ENCODE measurements around the gene CCDC127.
"Not testable (repeated sequence)": the region's sequence is repeated elsewhere in the genome, so short reads cannot be mapped to it uniquely, and the experiment has no call there.

- TF ChIP-seq ZNF572 (CRISPR knock-in tag; IDR thresholded peaks at IDR 0.05); ZZZ3 (CRISPR knock-in tag; IDR thresholded peaks at IDR 0.05; ENCODE audit: borderline replicate concordance); DMAP1 (CRISPR knock-in tag; IDR thresholded peaks at IDR 0.05); CHD4 (IDR thresholded peaks at IDR 0.05; ENCODE audit: borderline replicate concordance, low read length); NFYB (CRISPR knock-in tag; IDR thresholded peaks at IDR 0.05); ZNF703 (CRISPR knock-in tag; IDR thresholded peaks at IDR 0.05; ENCODE audit: borderline replicate concordance); CTCF (CRISPR knock-in tag; IDR thresholded peaks at IDR 0.05); ZNF75D (CRISPR knock-in tag; IDR thresholded peaks at IDR 0.05; ENCODE audit: borderline replicate concordance); CSRNP2 (CRISPR knock-in tag; conservative IDR thresholded peaks at IDR 0.05; ENCODE audit: low read depth); SOX6 (IDR thresholded peaks at IDR 0.05); SOX6 (CRISPR knock-in tag; IDR thresholded peaks at IDR 0.05); EEA1 (CRISPR knock-in tag; IDR thresholded peaks at IDR 0.05; ENCODE audit: borderline replicate concordance); AKNA (CRISPR knock-in tag; IDR thresholded peaks at IDR 0.05; ENCODE audit: borderline replicate concordance); POLR2AphosphoS5 (IDR thresholded peaks at IDR 0.05; ENCODE audit: low read depth, low read length); ZFP1 (CRISPR knock-in tag; IDR thresholded peaks at IDR 0.05): not testable (repeated sequence)
These were observed 17.6 kb upstream of the CCDC127 start for GRCh38 chr5:235527-235926.

All from HepG2 (cell line).